Inflammatory macrophage treated with lipopolysaccharide for 4 hours (primary cell): ENCODE data around the gene FAM25G.

Experiments used
- DNase-seq: peaks from one replicate; pipeline ENCODE4 v3.0.0-alpha.2; 2020

Gene FAM25G

GRCh38 chr10:47445720-47446119 is 45.8 kb downstream of the FAM25G start:
- DNase-seq = no peak

GRCh38 chr10:47444047-47444446 is 47.5 kb downstream of the FAM25G start:
- DNase-seq = no peak

GRCh38 chr10:47443145-47443544 is 48.4 kb downstream of the FAM25G start:
- DNase-seq = no peak

GRCh38 chr10:47442351-47442750 is 49.1 kb downstream of the FAM25G start:
- DNase-seq = no peak

- DNase-seq = no peak
Measured at GRCh38 chr10:47441938-47442337, 49.6 kb downstream of the FAM25G start.

- DNase-seq = no peak
Measured at GRCh38 chr10:47440207-47440606, 51.3 kb downstream of the FAM25G start.

- DNase-seq = no peak
Measured at GRCh38 chr10:47438857-47439474, 52.5 kb downstream of the FAM25G start.
